ENCODE data around the gene LGALS7.

LGALS7 gene

DNA sequence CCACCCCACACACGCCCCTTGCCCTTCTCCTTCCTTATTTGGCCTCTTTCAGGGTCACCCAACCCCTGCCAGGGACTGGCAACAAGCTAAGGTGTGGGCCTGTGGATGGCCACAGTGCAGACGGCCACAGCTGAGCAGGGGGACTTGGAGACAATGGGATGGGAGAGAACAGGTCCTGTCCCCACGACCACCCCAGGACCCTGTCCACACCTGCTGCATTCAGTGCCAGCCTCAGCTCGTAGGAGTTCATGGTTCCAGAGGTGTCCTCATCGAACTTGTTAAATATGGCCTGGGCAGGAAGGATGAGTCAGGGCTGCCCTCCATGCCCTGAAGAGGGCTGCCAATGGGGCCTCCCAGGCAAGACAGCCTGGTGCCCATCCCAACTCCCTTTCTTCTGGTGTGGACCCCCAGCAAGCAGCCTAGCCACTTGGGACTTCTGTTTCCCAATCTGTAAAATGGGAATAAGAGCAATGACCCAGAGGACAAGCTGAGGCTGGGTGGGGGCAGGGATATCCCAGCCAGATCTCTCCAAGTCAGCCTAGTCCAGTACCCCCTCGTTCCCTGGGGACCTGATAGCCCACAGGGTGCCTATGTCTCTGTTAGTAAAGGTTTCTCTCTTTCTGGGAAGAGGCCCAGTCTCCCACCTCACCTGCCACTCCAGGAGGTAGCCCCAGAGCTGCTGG lies 39.7 kb downstream of the LGALS7 start:
- H3K27ac ChIP-seq (ENCODE audit: low read depth in 2 of 2, low read length in 2 of 2) = peak overlapping the region; percentile 75 to 92
- H3K27me3 ChIP-seq (ENCODE audit: control insufficient read depth in 2 of 2, insufficient read depth in 2 of 2, low read length in 2 of 2) = no peaks in the 10 kb centered on the region
- peaks cover 31 to 46% of the 10 kb centered on the region in 2 donors for H3K4me1 ChIP-seq (ENCODE audit: control insufficient read depth in 2 of 2, insufficient read depth in 2 of 2, low read length in 2 of 2)
- peak overlapping the region in 1 of 2 donors; percentile 56 for H3K4me3 ChIP-seq (ENCODE audit: low read length in 2 of 2)
- H3K9ac ChIP-seq (ENCODE audit: low read depth in 1 of 2, low read length in 2 of 2) = peak overlapping the region in 1 of 2 donors; percentile 73
- peaks cover 14 to 16% of the 10 kb centered on the region in 2 donors for H3K36me3 ChIP-seq (ENCODE audit: control insufficient read depth in 2 of 2, insufficient read depth in 2 of 2, low read length in 2 of 2)
- no peaks in the 10 kb centered on the region for H3K9me3 ChIP-seq (ENCODE audit: control insufficient read depth in 2 of 2, low read length in 2 of 2)

DNA sequence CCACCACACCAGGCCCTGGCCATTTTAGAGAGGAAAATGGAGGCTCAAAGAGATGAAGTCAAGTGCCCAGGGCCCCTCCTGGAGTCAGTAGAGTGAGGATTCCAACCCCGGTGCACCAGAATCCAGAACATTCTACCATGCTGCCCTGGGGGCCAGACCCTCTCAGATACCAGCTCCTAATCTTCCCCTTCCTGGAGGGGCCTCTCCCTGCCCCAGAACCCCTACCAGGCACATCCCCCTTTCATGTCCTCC lies 40.1 kb downstream of the LGALS7 start:
- Histone ChIP-seq H3K27me3 (ENCODE audit: control insufficient read depth in 2 of 2, insufficient read depth in 2 of 2, low read length in 2 of 2) (no peaks in the 10 kb centered on the region), H3K9me3 (ENCODE audit: control insufficient read depth in 2 of 2, low read length in 2 of 2) (no peaks in the 10 kb centered on the region), H3K4me3 (ENCODE audit: low read length in 2 of 2) (no peak overlapping the region), H3K9ac (ENCODE audit: low read depth in 1 of 2, low read length in 2 of 2) (peak overlapping the region in 1 of 2 donors; percentile 35), H3K27ac (ENCODE audit: low read depth in 2 of 2, low read length in 2 of 2) (peak overlapping the region; percentile 75 to 92), H3K36me3 (ENCODE audit: control insufficient read depth in 2 of 2, insufficient read depth in 2 of 2, low read length in 2 of 2) (peaks cover 17 to 19% of the 10 kb centered on the region in 2 donors), H3K4me1 (ENCODE audit: control insufficient read depth in 2 of 2, insufficient read depth in 2 of 2, low read length in 2 of 2) (peaks cover 31 to 46% of the 10 kb centered on the region in 2 donors)

- Histone ChIP-seq H3K4me1 (ENCODE audit: control insufficient read depth in 2 of 2, insufficient read depth in 2 of 2, low read length in 2 of 2) (peaks cover 31 to 46% of the 10 kb centered on the region in 2 donors), H3K27me3 (ENCODE audit: control insufficient read depth in 2 of 2, insufficient read depth in 2 of 2, low read length in 2 of 2) (no peaks in the 10 kb centered on the region), H3K9me3 (ENCODE audit: control insufficient read depth in 2 of 2, low read length in 2 of 2) (no peaks in the 10 kb centered on the region), H3K27ac (ENCODE audit: low read depth in 2 of 2, low read length in 2 of 2) (peak overlapping the region; percentile 75 to 92), H3K9ac (ENCODE audit: low read depth in 1 of 2, low read length in 2 of 2) (peak overlapping the region; percentile 41 to 67), H3K36me3 (ENCODE audit: control insufficient read depth in 2 of 2, insufficient read depth in 2 of 2, low read length in 2 of 2) (peaks cover 31% of the 10 kb centered on the region in 2 donors), H3K4me3 (ENCODE audit: low read length in 2 of 2) (no peak overlapping the region)
Observed at GRCh38 chr19:38731654-38732301, 41.5 kb downstream of the LGALS7 start.

GRCh38 chr19:38730731-38731589 lies 42.4 kb downstream of the LGALS7 start:
- no peaks in the 10 kb centered on the region for H3K27me3 ChIP-seq (ENCODE audit: control insufficient read depth in 2 of 2, insufficient read depth in 2 of 2, low read length in 2 of 2)
- no peak overlapping the region for H3K4me3 ChIP-seq (ENCODE audit: low read length in 2 of 2)
- peak overlapping the region; percentile 41 to 67 for H3K9ac ChIP-seq (ENCODE audit: low read depth in 1 of 2, low read length in 2 of 2)
- peaks cover 39% of the 10 kb centered on the region in 2 donors for H3K36me3 ChIP-seq (ENCODE audit: control insufficient read depth in 2 of 2, insufficient read depth in 2 of 2, low read length in 2 of 2)
- peak overlapping the region; percentile 75 to 92 for H3K27ac ChIP-seq (ENCODE audit: low read depth in 2 of 2, low read length in 2 of 2)
- no peaks in the 10 kb centered on the region for H3K9me3 ChIP-seq (ENCODE audit: control insufficient read depth in 2 of 2, low read length in 2 of 2)
- H3K4me1 ChIP-seq (ENCODE audit: control insufficient read depth in 2 of 2, insufficient read depth in 2 of 2, low read length in 2 of 2) = peaks cover 31 to 43% of the 10 kb centered on the region in 2 donors

DNA sequence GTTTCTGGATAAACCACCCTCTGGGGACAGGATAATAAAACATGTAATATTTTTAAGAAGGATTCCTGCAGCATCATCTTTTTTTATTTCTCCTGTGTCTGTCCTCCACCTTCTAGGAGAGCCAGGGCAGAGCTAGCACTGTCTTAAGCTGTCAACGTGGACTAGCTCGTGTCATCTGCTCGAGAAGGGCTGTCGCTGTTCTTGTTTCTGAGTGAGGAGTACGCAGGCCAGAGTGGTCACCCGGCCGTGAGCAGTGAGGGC lies 42.9 kb downstream of the LGALS7 start:
- Histone ChIP-seq H3K27ac (ENCODE audit: low read depth in 2 of 2, low read length in 2 of 2) (peak overlapping the region; percentile 75 to 92), H3K9me3 (ENCODE audit: control insufficient read depth in 2 of 2, low read length in 2 of 2) (no peaks in the 10 kb centered on the region), H3K36me3 (ENCODE audit: control insufficient read depth in 2 of 2, insufficient read depth in 2 of 2, low read length in 2 of 2) (peaks cover 44 to 45% of the 10 kb centered on the region in 2 donors), H3K9ac (ENCODE audit: low read depth in 1 of 2, low read length in 2 of 2) (peak overlapping the region in 1 of 2 donors; percentile 23), H3K4me1 (ENCODE audit: control insufficient read depth in 2 of 2, insufficient read depth in 2 of 2, low read length in 2 of 2) (peaks cover 31 to 43% of the 10 kb centered on the region in 2 donors), H3K27me3 (ENCODE audit: control insufficient read depth in 2 of 2, insufficient read depth in 2 of 2, low read length in 2 of 2) (no peaks in the 10 kb centered on the region), H3K4me3 (ENCODE audit: low read length in 2 of 2) (no peak overlapping the region)

DNA sequence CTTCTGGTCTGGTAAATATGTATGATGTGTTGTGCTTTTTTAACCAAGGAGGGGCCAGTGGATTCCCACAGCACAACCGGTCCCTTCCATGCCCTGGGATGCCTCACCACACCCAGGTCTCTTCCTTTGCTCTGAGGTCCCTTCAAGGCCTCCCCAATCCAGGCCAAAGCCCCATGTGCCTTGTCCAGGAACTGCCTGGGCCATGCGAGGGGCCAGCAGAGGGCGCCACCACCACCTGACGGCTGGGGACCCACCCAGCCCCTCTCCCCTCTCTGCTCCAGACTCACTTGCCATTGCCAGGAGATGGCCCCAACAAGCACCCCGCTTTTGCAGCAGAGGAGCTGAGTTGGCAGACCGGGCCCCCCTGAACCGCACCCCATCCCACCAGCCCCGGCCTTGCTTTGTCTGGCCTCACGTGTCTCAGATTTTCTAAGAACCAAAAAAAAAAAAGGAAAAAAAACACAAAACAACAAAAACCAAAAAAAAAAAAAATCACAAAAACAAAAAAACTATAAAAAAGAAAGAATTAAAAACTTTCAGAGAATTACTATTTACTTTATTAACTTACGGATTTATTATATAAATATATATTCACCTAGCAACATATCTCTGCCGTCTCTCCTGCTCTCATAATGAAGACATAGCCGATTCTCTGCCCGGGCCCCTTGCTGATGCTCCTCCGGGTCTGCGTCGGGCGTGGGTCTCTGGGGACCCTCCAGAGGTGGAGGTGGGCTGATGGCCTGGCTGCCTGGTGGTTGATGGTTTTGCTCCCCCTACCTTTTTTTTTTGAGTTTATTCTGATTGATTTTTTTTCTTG lies 43.5 kb downstream of the LGALS7 start:
- Histone ChIP-seq H3K4me1 (ENCODE audit: control insufficient read depth in 2 of 2, insufficient read depth in 2 of 2, low read length in 2 of 2) (peaks cover 29 to 43% of the 10 kb centered on the region in 2 donors), H3K9ac (ENCODE audit: low read depth in 1 of 2, low read length in 2 of 2) (no peak overlapping the region), H3K36me3 (ENCODE audit: control insufficient read depth in 2 of 2, insufficient read depth in 2 of 2, low read length in 2 of 2) (peaks cover 50% of the 10 kb centered on the region in 2 donors), H3K9me3 (ENCODE audit: control insufficient read depth in 2 of 2, low read length in 2 of 2) (no peaks in the 10 kb centered on the region), H3K27ac (ENCODE audit: low read depth in 2 of 2, low read length in 2 of 2) (peak overlapping the region in 1 of 2 donors; percentile 75), H3K4me3 (ENCODE audit: low read length in 2 of 2) (no peak overlapping the region), H3K27me3 (ENCODE audit: control insufficient read depth in 2 of 2, insufficient read depth in 2 of 2, low read length in 2 of 2) (no peaks in the 10 kb centered on the region)

DNA sequence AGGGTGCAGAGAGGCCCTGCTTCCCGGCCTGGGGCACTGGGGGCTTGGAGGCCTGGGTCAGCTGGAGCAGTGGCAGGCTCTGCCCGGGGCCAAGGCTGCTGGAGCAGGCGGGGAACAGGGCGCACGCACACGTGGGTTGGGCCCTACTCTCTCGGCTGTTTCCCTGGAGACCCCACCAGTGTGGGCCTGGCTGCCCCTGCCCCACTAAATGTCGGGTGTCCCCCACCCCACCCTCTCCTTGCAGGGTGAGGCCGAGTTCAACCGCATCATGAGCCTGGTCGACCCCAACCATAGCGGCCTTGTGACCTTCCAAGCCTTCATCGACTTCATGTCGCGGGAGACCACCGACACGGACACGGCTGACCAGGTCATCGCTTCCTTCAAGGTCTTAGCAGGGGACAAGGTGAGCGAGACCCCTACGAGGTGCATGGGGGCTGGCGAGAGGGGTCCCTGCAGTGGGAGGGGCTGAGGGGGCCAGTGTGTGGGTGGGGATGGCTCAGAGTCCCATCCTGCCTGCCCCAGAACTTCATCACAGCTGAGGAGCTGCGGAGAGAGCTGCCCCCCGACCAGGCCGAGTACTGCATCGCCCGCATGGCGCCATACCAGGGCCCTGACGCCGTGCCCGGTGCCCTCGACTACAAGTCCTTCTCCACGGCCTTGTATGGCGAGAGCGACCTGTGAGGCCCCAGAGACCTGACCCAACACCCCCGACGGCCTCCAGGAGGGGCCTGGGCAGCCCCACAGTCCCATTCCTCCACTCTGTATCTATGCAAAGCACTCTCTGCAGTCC lies 44.4 kb downstream of the LGALS7 start:
- no peaks in the 10 kb centered on the region for H3K9me3 ChIP-seq (ENCODE audit: control insufficient read depth in 2 of 2, low read length in 2 of 2)
- no peak overlapping the region for H3K27ac ChIP-seq (ENCODE audit: low read depth in 2 of 2, low read length in 2 of 2)
- peaks cover 21 to 34% of the 10 kb centered on the region in 2 donors for H3K4me1 ChIP-seq (ENCODE audit: control insufficient read depth in 2 of 2, insufficient read depth in 2 of 2, low read length in 2 of 2)
- H3K9ac ChIP-seq (ENCODE audit: low read depth in 1 of 2, low read length in 2 of 2) = no peak overlapping the region
- no peaks in the 10 kb centered on the region for H3K27me3 ChIP-seq (ENCODE audit: control insufficient read depth in 2 of 2, insufficient read depth in 2 of 2, low read length in 2 of 2)
- no peak overlapping the region for H3K4me3 ChIP-seq (ENCODE audit: low read length in 2 of 2)
- H3K36me3 ChIP-seq (ENCODE audit: control insufficient read depth in 2 of 2, insufficient read depth in 2 of 2, low read length in 2 of 2) = peaks cover 59% of the 10 kb centered on the region in 2 donors

- Histone ChIP-seq H3K4me3 (ENCODE audit: low read length in 2 of 2) (no peak overlapping the region), H3K27ac (ENCODE audit: low read depth in 2 of 2, low read length in 2 of 2) (peak overlapping the region in 1 of 2 donors; percentile 23), H3K9me3 (ENCODE audit: control insufficient read depth in 2 of 2, low read length in 2 of 2) (no peaks in the 10 kb centered on the region), H3K4me1 (ENCODE audit: control insufficient read depth in 2 of 2, insufficient read depth in 2 of 2, low read length in 2 of 2) (peaks cover 15 to 29% of the 10 kb centered on the region in 2 donors), H3K27me3 (ENCODE audit: control insufficient read depth in 2 of 2, insufficient read depth in 2 of 2, low read length in 2 of 2) (no peaks in the 10 kb centered on the region), H3K36me3 (ENCODE audit: control insufficient read depth in 2 of 2, insufficient read depth in 2 of 2, low read length in 2 of 2) (peaks cover 68% of the 10 kb centered on the region in 2 donors), H3K9ac (ENCODE audit: low read depth in 1 of 2, low read length in 2 of 2) (no peak overlapping the region)
Observed at GRCh38 chr19:38727868-38728660, 45.3 kb downstream of the LGALS7 start.

Data from mucosa of rectum (tissue), 2 donors.